Measurements from ENCODE around the gene ACYP1. TPM values are rescaled to one million over a fixed set of nuclear protein-coding genes. Genes with fewer than 3 reads are reported as not detected.

The ACYP1 gene
- total and polyA plus RNA-seq, 2 of the 13 experiments (the other 11 are each of a cell fraction or from before 2014, with no cell fraction given), result 9.7 to 22.4 TPM

- TF ChIP-seq TRIM22 (IDR thresholded peaks at IDR 0.05), result no peak
- TF ChIP-seq CREB1 (IDR thresholded peaks at IDR 0.05), result no peak
- no peak for TF ChIP-seq CREB1 (CRISPR knock-in tag; IDR thresholded peaks at IDR 0.05)
- TF ChIP-seq, protein P1, sequence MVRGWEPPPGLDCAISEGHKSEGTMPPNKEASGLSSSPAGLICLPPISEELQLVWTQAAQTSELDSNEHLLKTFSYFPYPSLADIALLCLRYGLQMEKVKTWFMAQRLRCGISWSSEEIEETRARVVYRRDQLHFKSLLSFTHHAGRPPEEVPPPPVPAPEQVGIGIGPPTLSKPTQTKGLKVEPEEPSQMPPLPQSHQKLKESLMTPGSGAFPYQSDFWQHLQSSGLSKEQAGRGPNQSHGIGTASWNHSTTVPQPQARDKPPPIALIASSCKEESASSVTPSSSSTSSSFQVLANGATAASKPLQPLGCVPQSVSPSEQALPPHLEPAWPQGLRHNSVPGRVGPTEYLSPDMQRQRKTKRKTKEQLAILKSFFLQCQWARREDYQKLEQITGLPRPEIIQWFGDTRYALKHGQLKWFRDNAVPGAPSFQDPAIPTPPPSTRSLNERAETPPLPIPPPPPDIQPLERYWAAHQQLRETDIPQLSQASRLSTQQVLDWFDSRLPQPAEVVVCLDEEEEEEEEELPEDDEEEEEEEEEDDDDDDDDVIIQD (CRISPR knock-in tag; IDR thresholded peaks at IDR 0.05; ENCODE audit: low read depth), result no peak
- TF ChIP-seq ZNF563 (CRISPR knock-in tag; IDR thresholded peaks at IDR 0.05), result peak; percentile 73
- TF ChIP-seq RFX1 (IDR thresholded peaks at IDR 0.05), result no peak
- TF ChIP-seq SIN3B (IDR thresholded peaks at IDR 0.05; ENCODE audit: low read length), result no peak
- no peak for TF ChIP-seq RELA (CRISPR knock-in tag; IDR thresholded peaks at IDR 0.05)
- peak; percentile 28; the same call in 1 of the 2 replicates for TF ChIP-seq MIXL1 (CRISPR knock-in tag; IDR thresholded peaks at IDR 0.05)
- peak; percentile 71; the same call in 1 of the 2 replicates for TF ChIP-seq TFE3 (CRISPR knock-in tag; IDR thresholded peaks at IDR 0.05)
- TF ChIP-seq, protein P2, sequence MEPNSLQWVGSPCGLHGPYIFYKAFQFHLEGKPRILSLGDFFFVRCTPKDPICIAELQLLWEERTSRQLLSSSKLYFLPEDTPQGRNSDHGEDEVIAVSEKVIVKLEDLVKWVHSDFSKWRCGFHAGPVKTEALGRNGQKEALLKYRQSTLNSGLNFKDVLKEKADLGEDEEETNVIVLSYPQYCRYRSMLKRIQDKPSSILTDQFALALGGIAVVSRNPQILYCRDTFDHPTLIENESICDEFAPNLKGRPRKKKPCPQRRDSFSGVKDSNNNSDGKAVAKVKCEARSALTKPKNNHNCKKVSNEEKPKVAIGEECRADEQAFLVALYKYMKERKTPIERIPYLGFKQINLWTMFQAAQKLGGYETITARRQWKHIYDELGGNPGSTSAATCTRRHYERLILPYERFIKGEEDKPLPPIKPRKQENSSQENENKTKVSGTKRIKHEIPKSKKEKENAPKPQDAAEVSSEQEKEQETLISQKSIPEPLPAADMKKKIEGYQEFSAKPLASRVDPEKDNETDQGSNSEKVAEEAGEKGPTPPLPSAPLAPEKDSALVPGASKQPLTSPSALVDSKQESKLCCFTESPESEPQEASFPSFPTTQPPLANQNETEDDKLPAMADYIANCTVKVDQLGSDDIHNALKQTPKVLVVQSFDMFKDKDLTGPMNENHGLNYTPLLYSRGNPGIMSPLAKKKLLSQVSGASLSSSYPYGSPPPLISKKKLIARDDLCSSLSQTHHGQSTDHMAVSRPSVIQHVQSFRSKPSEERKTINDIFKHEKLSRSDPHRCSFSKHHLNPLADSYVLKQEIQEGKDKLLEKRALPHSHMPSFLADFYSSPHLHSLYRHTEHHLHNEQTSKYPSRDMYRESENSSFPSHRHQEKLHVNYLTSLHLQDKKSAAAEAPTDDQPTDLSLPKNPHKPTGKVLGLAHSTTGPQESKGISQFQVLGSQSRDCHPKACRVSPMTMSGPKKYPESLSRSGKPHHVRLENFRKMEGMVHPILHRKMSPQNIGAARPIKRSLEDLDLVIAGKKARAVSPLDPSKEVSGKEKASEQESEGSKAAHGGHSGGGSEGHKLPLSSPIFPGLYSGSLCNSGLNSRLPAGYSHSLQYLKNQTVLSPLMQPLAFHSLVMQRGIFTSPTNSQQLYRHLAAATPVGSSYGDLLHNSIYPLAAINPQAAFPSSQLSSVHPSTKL (CRISPR knock-in tag; IDR thresholded peaks at IDR 0.05), result peak; percentile 56; the same call in 1 of the 2 replicates
- TF ChIP-seq CBFB (CRISPR knock-in tag; IDR thresholded peaks at IDR 0.05), result no peak
- TF ChIP-seq ZNF451 (CRISPR knock-in tag; IDR thresholded peaks at IDR 0.05), result 0 out of 2 replicates have a peak, but pooled peaks have one; percentile 46
- TF ChIP-seq ZNF224 (CRISPR knock-in tag; IDR thresholded peaks at IDR 0.05), result 0 out of 2 replicates have a peak, but pooled peaks have one; percentile 38
- peak; percentile 64 for TF ChIP-seq ZFP90 (CRISPR knock-in tag; IDR thresholded peaks at IDR 0.05; ENCODE audit: borderline replicate concordance)
- TF ChIP-seq, protein P3, sequence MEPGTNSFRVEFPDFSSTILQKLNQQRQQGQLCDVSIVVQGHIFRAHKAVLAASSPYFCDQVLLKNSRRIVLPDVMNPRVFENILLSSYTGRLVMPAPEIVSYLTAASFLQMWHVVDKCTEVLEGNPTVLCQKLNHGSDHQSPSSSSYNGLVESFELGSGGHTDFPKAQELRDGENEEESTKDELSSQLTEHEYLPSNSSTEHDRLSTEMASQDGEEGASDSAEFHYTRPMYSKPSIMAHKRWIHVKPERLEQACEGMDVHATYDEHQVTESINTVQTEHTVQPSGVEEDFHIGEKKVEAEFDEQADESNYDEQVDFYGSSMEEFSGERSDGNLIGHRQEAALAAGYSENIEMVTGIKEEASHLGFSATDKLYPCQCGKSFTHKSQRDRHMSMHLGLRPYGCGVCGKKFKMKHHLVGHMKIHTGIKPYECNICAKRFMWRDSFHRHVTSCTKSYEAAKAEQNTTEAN (CRISPR knock-in tag; conservative IDR thresholded peaks at IDR 0.05), result peak; percentile 84
- TF ChIP-seq ATAD3A (CRISPR knock-in tag; IDR thresholded peaks at IDR 0.05), result no peak
- no peak for TF ChIP-seq NR2F2 (IDR thresholded peaks at IDR 0.05; ENCODE audit: borderline replicate concordance, low read depth)
- TF ChIP-seq KLF9 (CRISPR knock-in tag; IDR thresholded peaks at IDR 0.05; ENCODE audit: low read depth), result 0 out of 2 replicates have a peak, but pooled peaks have one; percentile 63
- TF ChIP-seq KLF15 (CRISPR knock-in tag; IDR thresholded peaks at IDR 0.05; ENCODE audit: borderline replicate concordance), result no peak
- TF ChIP-seq ZNF703 (CRISPR knock-in tag; IDR thresholded peaks at IDR 0.05; ENCODE audit: borderline replicate concordance), result 0 out of 2 replicates have a peak, but pooled peaks have one; percentile 60
Observed at GRCh38 chr14:75050852-75051555, 12.8 kb downstream of the ACYP1 start, which contains the start of gene MLH3 (continued).

Data from HepG2 (cell line).